ENCODE measurements around the gene MEPE.
A peak's percentile ranks its signal among the peaks of the same experiment; 100 is the strongest.

MEPE gene

DNA sequence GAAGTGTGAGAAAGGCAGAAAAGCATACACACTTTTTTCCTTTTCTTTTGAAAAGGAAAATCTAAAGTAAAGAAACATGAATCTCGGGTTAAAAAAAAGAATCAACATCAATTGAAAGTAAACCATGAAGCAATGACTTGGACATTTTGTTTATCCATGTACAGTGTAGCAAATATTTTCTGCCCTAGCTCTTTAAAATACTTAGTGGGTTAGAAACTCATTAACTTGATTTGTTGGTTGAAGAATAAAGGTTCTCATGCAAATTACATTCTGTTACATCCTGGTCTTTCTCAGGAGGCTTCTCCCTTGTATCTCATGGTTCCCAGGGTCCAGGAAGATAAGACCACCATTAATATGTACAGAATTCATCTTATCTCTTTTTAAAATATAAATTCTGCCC is 9.0 kb upstream of the MEPE start:
- no peak for DNase-seq (ENCODE audit: low spot score)
- TF ChIP-seq, protein P1, sequence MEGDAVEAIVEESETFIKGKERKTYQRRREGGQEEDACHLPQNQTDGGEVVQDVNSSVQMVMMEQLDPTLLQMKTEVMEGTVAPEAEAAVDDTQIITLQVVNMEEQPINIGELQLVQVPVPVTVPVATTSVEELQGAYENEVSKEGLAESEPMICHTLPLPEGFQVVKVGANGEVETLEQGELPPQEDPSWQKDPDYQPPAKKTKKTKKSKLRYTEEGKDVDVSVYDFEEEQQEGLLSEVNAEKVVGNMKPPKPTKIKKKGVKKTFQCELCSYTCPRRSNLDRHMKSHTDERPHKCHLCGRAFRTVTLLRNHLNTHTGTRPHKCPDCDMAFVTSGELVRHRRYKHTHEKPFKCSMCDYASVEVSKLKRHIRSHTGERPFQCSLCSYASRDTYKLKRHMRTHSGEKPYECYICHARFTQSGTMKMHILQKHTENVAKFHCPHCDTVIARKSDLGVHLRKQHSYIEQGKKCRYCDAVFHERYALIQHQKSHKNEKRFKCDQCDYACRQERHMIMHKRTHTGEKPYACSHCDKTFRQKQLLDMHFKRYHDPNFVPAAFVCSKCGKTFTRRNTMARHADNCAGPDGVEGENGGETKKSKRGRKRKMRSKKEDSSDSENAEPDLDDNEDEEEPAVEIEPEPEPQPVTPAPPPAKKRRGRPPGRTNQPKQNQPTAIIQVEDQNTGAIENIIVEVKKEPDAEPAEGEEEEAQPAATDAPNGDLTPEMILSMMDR (IDR thresholded peaks at IDR 0.05; ENCODE audit: extremely low read depth, missing control alignments), result no peak

DNA sequence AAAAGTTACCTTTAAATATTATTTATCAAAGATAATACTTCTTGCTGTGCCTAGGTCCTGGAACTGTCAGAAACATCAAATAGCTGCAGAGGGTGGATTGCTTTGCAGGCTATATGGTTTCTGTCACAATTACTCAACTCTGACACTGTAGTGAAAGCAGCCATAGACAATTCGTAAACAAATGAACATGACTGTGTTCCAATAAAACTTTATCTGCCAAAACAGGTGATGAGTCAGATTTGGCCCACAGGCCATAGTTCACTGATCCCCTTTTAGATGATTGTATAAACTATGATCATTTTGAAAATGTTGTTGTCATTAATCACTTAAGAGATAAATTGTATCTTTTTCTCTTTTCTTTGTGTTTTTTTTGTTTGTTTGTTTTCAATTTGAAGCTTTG is 8.4 kb upstream of the MEPE start:
- DNase-seq (ENCODE audit: low spot score), result no peak
- TF ChIP-seq, protein P1 (IDR thresholded peaks at IDR 0.05; ENCODE audit: extremely low read depth, missing control alignments), result no peak

DNA sequence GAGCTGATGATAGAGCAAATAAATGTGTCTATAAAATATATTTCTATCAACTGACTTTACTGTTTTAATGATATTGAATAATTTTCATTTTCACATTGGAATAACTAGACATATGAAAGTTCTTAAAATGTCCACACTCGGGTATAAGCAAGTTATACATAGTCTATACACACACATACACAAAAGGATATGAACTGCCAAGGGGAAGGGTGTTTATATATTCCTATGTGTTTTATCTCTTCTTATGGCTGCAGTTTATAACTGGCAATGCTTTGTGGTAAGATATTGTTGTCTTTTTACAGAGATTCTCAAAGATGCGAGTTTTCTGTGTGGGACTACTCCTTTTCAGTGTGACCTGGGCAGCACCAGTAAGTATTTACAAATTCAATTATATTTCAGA is 1.6 kb downstream of the MEPE start:
- DNase-seq (ENCODE audit: low spot score), result no peak
- TF ChIP-seq, protein P1 (IDR thresholded peaks at IDR 0.05; ENCODE audit: extremely low read depth, missing control alignments), result no peak

DNA sequence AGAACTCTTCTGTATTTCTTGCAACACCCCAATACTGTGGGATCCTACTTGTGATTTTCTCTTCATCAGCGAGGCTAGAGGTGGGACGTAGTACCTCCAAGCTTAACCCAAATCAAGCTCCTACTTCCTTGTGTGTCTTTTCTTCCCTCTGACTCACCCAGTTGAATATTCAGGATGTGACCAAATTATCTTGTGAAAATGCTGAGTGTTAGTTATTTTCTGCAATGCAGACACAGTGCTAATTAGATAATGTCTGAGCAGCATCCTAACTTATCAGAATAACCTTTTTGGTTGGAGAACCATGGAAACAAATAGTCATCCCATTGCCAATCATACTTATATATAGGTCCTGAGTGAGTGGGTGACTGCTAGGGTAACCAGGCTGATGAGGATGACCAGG is 2.4 kb downstream of the MEPE start:
- TF ChIP-seq, protein P1 (IDR thresholded peaks at IDR 0.05; ENCODE audit: extremely low read depth, missing control alignments), result no peak

DNA sequence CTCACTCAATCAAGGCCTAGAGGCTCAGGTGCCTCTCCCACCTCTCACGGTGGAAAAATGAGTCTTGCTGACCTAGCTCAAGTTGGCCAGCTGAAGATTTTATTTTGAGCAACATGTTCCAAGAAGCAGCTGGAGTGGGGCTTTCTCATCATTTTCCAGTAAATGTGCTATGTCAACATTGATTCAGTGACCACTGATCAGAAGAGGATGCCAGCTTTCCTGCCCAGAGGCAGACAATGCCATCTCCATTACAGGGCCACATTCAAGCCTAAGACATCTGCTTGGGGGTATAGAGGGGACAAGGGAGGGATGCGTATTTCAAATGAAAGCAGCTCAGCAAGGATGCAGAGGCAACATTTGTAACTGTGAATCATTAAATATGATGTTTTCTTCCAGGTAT is 3.0 kb downstream of the MEPE start:
- TF ChIP-seq, protein P1 (IDR thresholded peaks at IDR 0.05; ENCODE audit: extremely low read depth, missing control alignments), result no peak
- no peak for DNase-seq (ENCODE audit: low spot score)

More for the DNA sequence above, 2.4 kb downstream of the MEPE start:
- no peak for DNase-seq (ENCODE audit: low spot score)

DNA sequence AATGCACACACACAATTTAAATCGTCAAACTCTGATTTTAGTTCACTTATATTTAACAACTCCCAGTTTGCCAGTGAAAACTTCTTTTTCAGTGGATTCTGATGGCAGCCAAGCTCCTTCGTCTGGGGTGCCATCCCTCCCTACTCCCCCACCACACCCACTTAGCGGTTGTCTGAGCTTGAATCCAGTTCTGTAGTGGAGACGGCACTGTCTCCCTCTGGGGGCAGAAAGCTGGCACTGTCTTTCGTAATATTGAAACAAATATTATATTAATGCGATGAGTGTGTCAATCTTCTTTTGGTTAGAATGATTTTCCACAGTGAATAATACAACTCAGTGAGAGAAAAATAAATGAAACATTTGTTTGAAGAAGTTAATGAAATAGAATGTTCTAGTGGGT is 5.4 kb downstream of the MEPE start:
- TF ChIP-seq, protein P1 (IDR thresholded peaks at IDR 0.05; ENCODE audit: extremely low read depth, missing control alignments), result no peak
- DNase-seq (ENCODE audit: low spot score), result no peak

DNA sequence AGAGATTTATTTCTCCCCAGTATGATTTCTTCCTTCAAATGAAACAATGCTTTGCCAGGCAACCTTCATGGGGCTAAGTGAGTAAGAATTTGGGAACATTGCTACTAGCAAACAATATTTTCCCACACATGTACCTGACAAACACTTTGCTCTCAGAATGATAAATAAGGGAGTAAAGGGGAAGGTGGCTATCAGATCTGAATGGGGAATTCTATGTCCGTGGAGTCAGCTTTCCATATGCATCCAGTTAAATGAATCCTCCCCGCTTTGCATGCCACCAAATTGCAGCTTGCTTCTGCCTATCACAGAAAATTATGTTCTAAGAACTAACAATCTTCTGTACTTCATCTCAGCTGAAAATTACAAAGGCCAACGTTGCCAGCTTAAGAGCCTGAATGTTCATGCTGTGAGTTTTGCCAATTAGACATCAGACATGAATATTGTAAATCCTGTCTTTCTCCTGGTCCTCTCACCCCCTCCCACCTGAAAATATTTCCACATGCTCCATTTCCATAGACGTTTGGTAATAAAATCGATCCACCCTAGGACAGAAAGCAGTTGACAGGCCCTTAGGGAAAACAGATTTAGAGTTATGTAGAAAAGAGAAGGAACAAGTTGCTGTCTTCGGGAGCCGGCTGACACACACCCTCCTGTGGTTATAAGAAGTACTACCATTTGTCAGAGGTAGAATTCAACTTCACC is 6.3 kb downstream of the MEPE start:
- DNase-seq (ENCODE audit: low spot score), result peak; percentile 42
- TF ChIP-seq, protein P1 (IDR thresholded peaks at IDR 0.05; ENCODE audit: extremely low read depth, missing control alignments), result peak; percentile 32
